K562 (cell line): ENCODE results near the gene RSPH9. TPM values are rescaled to one million over a fixed set of nuclear protein-coding genes. Genes with fewer than 3 reads are reported as not detected.

Experiments
- ATAC-seq: fragments of 200-7000 bp; cut with Tn5 transposase; 3 replicates; pipeline ENCODE4 v1.9.1; 2020; ENCODE audit warnings: moderate library complexity
- BruUV-seq: library from RNA; stranded (reverse); fragments of 400-500 nt; replicated peaks from 2 replicates; lab custom pipeline; 2021; lab: Mats Ljungman, UMichigan
- CTCF ChIA-PET: fragments of 300-600 bp; formaldehyde crosslinking; extraction: SDS; loops from one replicate; lab custom pipeline; 2021; ENCODE audit warnings: low intra/inter-chr PET ratio; lab: Yijun Ruan, JAX
- POLR2A ChIA-PET: fragments of 300-600, 350-650 bp; sonication (Branson Sonifier 250); formaldehyde crosslinking; extraction: SDS; loops from one replicate; lab custom pipeline; 2021; ENCODE audit warnings: antibody characterized with exemption, inconsistent platforms; lab: Yijun Ruan, JAX
- DNase-seq, 4 experiments: peaks; one replicate each; pipeline versions ENCODE4 v3.0.0 to v3.0.0-alpha.2; 2011 to 2018; ENCODE audit warnings: low spot score in 3 of 4, mixed read lengths in 3 of 4; ENCODE audit errors: extremely low read depth in 1 of 4
- FAIRE-seq: peaks from 2 replicates; lab custom pipeline; 2011; peaks lifted over from hg19 to GRCh38; lab: Jason Lieb, UNC
- H2AFZ ChIP-seq: 2 replicates; pipeline ENCODE4 v1.6.0; 2011; ENCODE audit warnings: low read depth, low read length, control low read depth, inconsistent platforms
- H3K27ac ChIP-seq: fragments of 200-600 bp; 3 replicates; pipeline ENCODE4 v1.8.0; 2011; ENCODE audit warnings: low read depth, mild to moderate bottlenecking, control low read depth, inconsistent platforms, low read length, moderate library complexity, mixed read lengths; ENCODE audit errors: extremely low read depth
- H3K27me3 ChIP-seq, 2 experiments: fragments of 300-600 bp in 1 of 2; 2 replicates in 1 of 2; 3 replicates in 1 of 2; pipeline versions ENCODE4 v1.6.0 to v1.8.0; 2011; ENCODE audit warnings: inconsistent platforms in 2 of 2, low read length in 2 of 2, mild to moderate bottlenecking in 1 of 2, mixed read lengths in 1 of 2, moderate library complexity in 1 of 2; ENCODE audit not compliant: control insufficient read depth in 2 of 2, insufficient read depth in 2 of 2
- H3K36me3 ChIP-seq: fragments of 300-600 bp; 3 replicates; pipeline ENCODE4 v1.8.0; 2011; ENCODE audit warnings: mild to moderate bottlenecking, low read length, inconsistent platforms; ENCODE audit not compliant: control insufficient read depth, insufficient read depth
- H3K4me1 ChIP-seq, 2 experiments: fragments of 200-600 bp in 1 of 2; replicated peaks in 1 of 2; 2 replicates in 1 of 2; 3 replicates in 1 of 2; pipeline versions ENCODE4 v1.5.1 to v1.8.0; 2011; ENCODE audit warnings: inconsistent platforms in 2 of 2, low read length in 2 of 2, mild to moderate bottlenecking in 1 of 2, mixed read lengths in 1 of 2, moderate library complexity in 1 of 2; ENCODE audit not compliant: control insufficient read depth in 2 of 2, insufficient read depth in 2 of 2
- H3K4me2 ChIP-seq: 2 replicates; pipeline ENCODE4 v1.6.1; 2011; ENCODE audit warnings: low read length, control low read depth, inconsistent platforms, mixed read lengths; ENCODE audit not compliant: insufficient read depth
- H3K4me3 ChIP-seq: fragments of 200-600 bp; sonication (generic), shearing (Covaris generic); 2 replicates; pipeline ENCODE4 v1.5.1; 2016; ENCODE audit warnings: control low read depth, inconsistent platforms
- H3K79me2 ChIP-seq: fragments of 200-600 bp; 3 replicates; pipeline ENCODE4 v1.8.0; 2011; ENCODE audit warnings: low read length, inconsistent platforms; ENCODE audit not compliant: control insufficient read depth, insufficient read depth
- H3K9ac ChIP-seq, 2 experiments: 2 replicates each; pipeline versions ENCODE4 v1.6.0 to v1.6.1; 2011; ENCODE audit warnings: low read depth in 2 of 2, low read length in 2 of 2, control low read depth in 1 of 2, inconsistent platforms in 1 of 2, mild to moderate bottlenecking in 1 of 2, mixed read lengths in 1 of 2; ENCODE audit not compliant: insufficient read depth in 1 of 2
- H3K9me1 ChIP-seq: one replicate; pipeline ENCODE4 v1.6.0; 2011; ENCODE audit warnings: inconsistent platforms, mild to moderate bottlenecking, low read length, moderate library complexity; ENCODE audit not compliant: control insufficient read depth, insufficient read depth
- H3K9me3 ChIP-seq: replicated peaks from 2 replicates; pipeline ENCODE4 v1.5.1; 2011; ENCODE audit warnings: low read depth, low read length, inconsistent platforms; ENCODE audit not compliant: control insufficient read depth, insufficient read depth
- H4K20me1 ChIP-seq: replicated peaks from 2 replicates; pipeline ENCODE4 v1.6.1; 2011; ENCODE audit warnings: low read length, inconsistent platforms, mixed read lengths; ENCODE audit not compliant: control insufficient read depth, insufficient read depth
- FOXM1 ChIP-seq, 2 experiments: fragments of 450-650 bp in 1 of 2; sonication (generic) in 1 of 2; formaldehyde crosslinking in 1 of 2; IDR thresholded peaks; 2 replicates each; pipeline versions ENCODE4 v1.6.1 to v1.9.0; 2017 to 2022; ENCODE audit warnings: low read depth in 2 of 2, mild to moderate bottlenecking in 2 of 2, missing genetic modification reagents in 1 of 2, moderate library complexity in 1 of 2
- HDAC6 ChIP-seq: IDR thresholded peaks from 2 replicates; pipeline ENCODE4 v1.6.1; 2012; ENCODE audit warnings: low read depth, mild to moderate bottlenecking, control low read depth, inconsistent platforms, low read length, moderate library complexity
- ILK ChIP-seq: fragments of 450-650 bp; IDR thresholded peaks from 2 replicates; pipeline ENCODE4 v1.6.1; 2016; ENCODE audit warnings: missing genetic modification characterization, low read depth, mild to moderate bottlenecking, missing compliant biosample characterization, moderate library complexity, borderline replicate concordance
- POLR2A ChIP-seq: fragments of 450-650 bp; conservative IDR thresholded peaks from 2 replicates; pipeline ENCODE4 v1.6.1; 2016
- POLR2AphosphoS5 ChIP-seq: IDR thresholded peaks from 2 replicates; pipeline ENCODE4 v1.6.1; 2011; ENCODE audit warnings: mild to moderate bottlenecking, low read depth, low read length, moderate library complexity; ENCODE audit not compliant: control insufficient read depth, insufficient read depth
- POLR2G ChIP-seq: fragments of 200-400 bp; formaldehyde crosslinking; IDR thresholded peaks from 2 replicates; pipeline ENCODE4 v1.6.1; 2017; ENCODE audit warnings: low read depth, mild to moderate bottlenecking, antibody characterized with exemption, low read length, moderate library complexity
- RBFOX2 ChIP-seq: fragments of 200-400 bp; formaldehyde crosslinking; IDR thresholded peaks from 2 replicates; pipeline ENCODE4 v1.6.1; 2017; ENCODE audit warnings: low read depth, mild to moderate bottlenecking, low read length, moderate library complexity
- SIN3B ChIP-seq: fragments of 450-650 bp; IDR thresholded peaks from 2 replicates; pipeline ENCODE4 v1.6.1; 2017; ENCODE audit warnings: low read depth, mild to moderate bottlenecking, moderate library complexity
- SUPT5H ChIP-seq: fragments of 450-650 bp; IDR thresholded peaks from 2 replicates; pipeline ENCODE4 v1.6.1; 2016
- WHSC1 ChIP-seq: IDR thresholded peaks from one replicate; pipeline ENCODE4 v1.6.1; 2012; ENCODE audit warnings: low read length, control low read depth, inconsistent platforms
- ZNF57 ChIP-seq: fragments of 450-650 bp; formaldehyde crosslinking; IDR thresholded peaks from 2 replicates; pipeline ENCODE4 v1.4.0; 2020; ENCODE audit warnings: mild to moderate bottlenecking, moderate library complexity
- WGBS: fragments of 100-300 bp; shearing (Covaris generic); methylation state at CpG from one replicate; pipeline ENCODE4 v1.1.6; 2016; ENCODE audit warnings: low coverage, mixed read lengths; ENCODE audit not compliant: insufficient coverage; ENCODE audit errors: missing lambda C conversion rate; 5-methylcytosine and 5-hydroxymethylcytosine counted together
- in situ Hi-C: fragments of 300-500 bp; cut with MboI; formaldehyde crosslinking; loops from 4 replicates; pipeline ENCODE4 v1.15.0; 2018; ENCODE audit warnings: inconsistent platforms, mixed read lengths
- intact Hi-C: fragments of 100-400 bp; cut with micrococcal nuclease; formaldehyde crosslinking; loops from 2 replicates; pipeline ENCODE4 v1.14.2; 2022
- polyA plus RNA-seq, 8 experiments: library from polyadenylated mRNA; depleted of rRNA in 4 of 8; stranded (reverse) in 5 of 8; unstranded in 3 of 8; fragments of >200 nt; fragmentation: Nextera tagmentation in 2 of 8; fragmentation: Illumina TruSeq in 1 of 8; extraction: Ambion mirVana in 2 of 8; extraction: Trizol in 1 of 8; gene quantifications; 2 replicates each; pipeline versions ENCODE4 v1.2.1 to v1.2.3, GENCODE V29; 2011 to 2014; ENCODE audit warnings: inconsistent platforms in 1 of 8, missing spikeins in 1 of 8
- total RNA-seq, 7 experiments: library from RNA; depleted of rRNA in 6 of 7; stranded (reverse); fragments of >200 nt in 6 of 7; fragmentation: Illumina TruSeq in 2 of 7; extraction: Trizol in 2 of 7; gene quantifications; 2 replicates each; pipeline versions ENCODE4 v1.2.1 to v1.2.3, GENCODE V29; 2011 to 2021; ENCODE audit warnings: low replicate concordance in 1 of 7

The RSPH9 gene
- total and polyA plus RNA-seq, 9 of the 15 experiments (the other 6 are each of a cell fraction or from before 2014, with no cell fraction given): 0.05 to 0.60 (median 0.39) TPM; not detected in 6

GRCh38 chr6:43670623-43670986, 25.8 kb downstream of the RSPH9 start:
- Histone ChIP-seq H3K4me2 (no peak overlapping the region), H3K79me2 (no peaks in the 10 kb centered on the region), H3K27ac (no peak overlapping the region; the same call in 2 of the 3 replicates), H3K9me3 (no peaks in the 10 kb centered on the region), H3K4me3 (no peak overlapping the region), H4K20me1 (no peaks in the 10 kb centered on the region; the same call in 1 of the 2 replicates), H3K27me3 (no peaks in the 10 kb centered on the region), H3K4me1 (peaks cover 40 to 42% of the 10 kb centered on the region in 2 experiments)
- DNase-seq (no peak), ATAC-seq (no peak)
- BruUV-seq: no TSS peak
- 84% methylated on average over 6 of the region's 6 CpGs for WGBS
- CTCF ChIA-PET: no interaction called here
- TF ChIP-seq RBFOX2: 0 out of 2 replicates have a peak, but pooled peaks have one; percentile 5
- TF ChIP-seq ZNF57 (CRISPR knock-in tag): 0 out of 2 replicates have a peak, but pooled peaks have one; percentile 13
- TF ChIP-seq POLR2A: 0 out of 2 replicates have a peak, but pooled peaks have one; percentile 6
- TF ChIP-seq POLR2AphosphoS5: 0 out of 2 replicates have a peak, but pooled peaks have one; percentile 9
- TF ChIP-seq ILK: no peak
- TF ChIP-seq FOXM1 (IDR thresholded peaks at IDR 0.05; ENCODE audit: low read depth): no peak
- no peak for TF ChIP-seq FOXM1 (CRISPR knock-in tag; IDR thresholded peaks at IDR 0.05; ENCODE audit: low read depth)
- TF ChIP-seq WHSC1: peak; percentile 76
- TF ChIP-seq SIN3B: no peak
- TF ChIP-seq POLR2G: peak; percentile 51
- TF ChIP-seq HDAC6: no peak
- 0 out of 2 replicates have a peak, but pooled peaks have one; percentile 8 for TF ChIP-seq SUPT5H
- TF ChIP-seq, all 486 proteins: peak for 7
- FAIRE-seq: no peak
- Histone ChIP-seq H2AFZ (no peak overlapping the region), H3K36me3 (peaks cover 52% of the 10 kb centered on the region), H3K9me1 (peaks cover 12% of the 10 kb centered on the region), H3K9ac (peak overlapping the region in 1 of 2 experiments; percentile 82; a peak in 2 of 4 replicates)
- intact Hi-C loops: no loop called here
- POLR2A ChIA-PET: interaction anchor here (0.6 to 6.0 kb wide), 21 partner anchors 7 to 585 kb away, joined by 3 to 32 read pairs (median 4); partner anchors contain the start of genes GTPBP2, MRPS18A and RSPH9
- in situ Hi-C loops: no loop called here
